SH-SY5Y (cell line): Measurements from ENCODE around the gene SRM.

Source experiments
- GATA2 ChIP-seq: IDR thresholded peaks from 2 replicates; pipeline ENCODE4 v1.6.1; 2011; ENCODE audit warnings: mild to moderate bottlenecking, low read depth, low read length
- GATA3 ChIP-seq: IDR thresholded peaks from 2 replicates; pipeline ENCODE4 v1.6.1; 2011; ENCODE audit warnings: low read depth, mild to moderate bottlenecking, low read length, moderate library complexity

- TF ChIP-seq GATA2 (no peak), GATA3 (no peak)
Observed at GRCh38 chr1:11059968-11060830, at the start of gene SRM.
